Liver (tissue), 9 donors: ENCODE measurements around the gene ZNF22. TPM values are rescaled to one million over a fixed set of nuclear protein-coding genes. Genes with fewer than 3 reads are reported as not detected.

ENCODE experiments used
- DNase-seq: peaks from one replicate; pipeline ENCODE4 v3.0.0-alpha.2; 2017; ENCODE audit warnings: low spot score
- H3K27ac ChIP-seq, 2 donors: one replicate each; pipeline ENCODE4 v1.7.0; 2013; ENCODE audit warnings: inconsistent platforms in 2 of 2, low read length in 2 of 2, control low read depth in 1 of 2, low read depth in 1 of 2, mild to moderate bottlenecking in 1 of 2
- H3K27me3 ChIP-seq, 4 donors: one replicate each; pipeline versions ENCODE4 v1.6.1 to v1.7.0; 2013; ENCODE audit warnings: low read length in 3 of 4, inconsistent platforms in 1 of 4, mild to moderate bottlenecking in 1 of 4, moderate library complexity in 1 of 4; ENCODE audit not compliant: control insufficient read depth in 4 of 4, insufficient read depth in 4 of 4
- H3K36me3 ChIP-seq, 4 donors: one replicate each; pipeline versions ENCODE4 v1.6.1 to v1.7.0; 2013; ENCODE audit warnings: low read length in 3 of 4, mild to moderate bottlenecking in 3 of 4, low read depth in 1 of 4, moderate library complexity in 1 of 4; ENCODE audit not compliant: control insufficient read depth in 4 of 4, insufficient read depth in 3 of 4
- H3K4me1 ChIP-seq, 4 donors: one replicate each; pipeline versions ENCODE4 v1.6.1 to v1.7.0; 2013; ENCODE audit warnings: low read length in 3 of 4, mild to moderate bottlenecking in 3 of 4, moderate library complexity in 1 of 4; ENCODE audit not compliant: control insufficient read depth in 4 of 4, insufficient read depth in 4 of 4
- H3K4me3 ChIP-seq, 3 donors: one replicate each; pipeline versions ENCODE4 v1.6.1 to v1.7.0; 2013; ENCODE audit warnings: low read length in 3 of 3, control low read depth in 1 of 3, low read depth in 1 of 3, mild to moderate bottlenecking in 1 of 3
- H3K9ac ChIP-seq, 2 donors: one replicate each; pipeline ENCODE4 v1.7.0; 2013; ENCODE audit warnings: low read length in 2 of 2, mild to moderate bottlenecking in 2 of 2, moderate library complexity in 2 of 2, control low read depth in 1 of 2, low read depth in 1 of 2
- H3K9me3 ChIP-seq, 4 donors: one replicate each; pipeline versions ENCODE4 v1.6.1 to v1.7.0; 2013; ENCODE audit warnings: low read length in 3 of 4; ENCODE audit not compliant: control insufficient read depth in 4 of 4
- FOXA1 ChIP-seq: IDR thresholded peaks from 2 replicates; pipeline ENCODE4 v1.6.1; 2016; ENCODE audit warnings: antibody characterized with exemption
- GABPA ChIP-seq, 2 donors: IDR thresholded peaks in 1 of 2; conservative IDR thresholded peaks in 1 of 2; 2 replicates each; pipeline ENCODE4 v1.6.1; 2016; ENCODE audit warnings: antibody characterized with exemption in 2 of 2, mild to moderate bottlenecking in 1 of 2, moderate library complexity in 1 of 2
- HNF4G ChIP-seq: IDR thresholded peaks from 2 replicates; pipeline ENCODE4 v1.6.1; 2016; ENCODE audit warnings: antibody characterized with exemption
- JUND ChIP-seq, 2 donors: IDR thresholded peaks; 2 replicates each; pipeline ENCODE4 v1.6.1; 2016; ENCODE audit warnings: antibody characterized with exemption in 2 of 2
- NR2F2 ChIP-seq: IDR thresholded peaks from 2 replicates; pipeline ENCODE4 v1.6.1; 2016; ENCODE audit warnings: antibody characterized with exemption
- RAD21 ChIP-seq, 2 donors: IDR thresholded peaks; 2 replicates each; pipeline ENCODE4 v1.6.1; 2016; ENCODE audit warnings: antibody characterized with exemption in 2 of 2, mild to moderate bottlenecking in 2 of 2
- RXRA ChIP-seq, 2 donors: IDR thresholded peaks; 2 replicates each; pipeline ENCODE4 v1.6.1; 2017 to 2018; ENCODE audit warnings: antibody characterized with exemption in 2 of 2, mild to moderate bottlenecking in 1 of 2
- SP1 ChIP-seq: IDR thresholded peaks from 2 replicates; pipeline ENCODE4 v1.6.1; 2018; ENCODE audit warnings: antibody characterized with exemption, mild to moderate bottlenecking
- TAF1 ChIP-seq: conservative IDR thresholded peaks from 2 replicates; pipeline ENCODE4 v1.6.1; 2016; ENCODE audit warnings: antibody characterized with exemption, mild to moderate bottlenecking
- WGBS: extraction: QIAGEN DNeasy Blood & Tissue Kit; methylation state at CpG from one replicate; pipeline ENCODE4 v1.1.7; 2013; 5-methylcytosine and 5-hydroxymethylcytosine counted together
- polyA plus RNA-seq, 2 donors: library from polyadenylated mRNA; stranded (reverse) in 1 of 2; unstranded in 1 of 2; fragments of 200-250 nt in 1 of 2; fragments of >200 nt in 1 of 2; fragmentation: Nextera tagmentation in 1 of 2; extraction: Ambion mirVana in 1 of 2; gene quantifications; one replicate each; pipeline versions ENCODE4 v1.2.1 to v1.2.3, GENCODE V29; 2013 to 2015
- total RNA-seq, 2 donors: library from RNA; depleted of rRNA; stranded (reverse); fragments of >200 nt; gene quantifications; one replicate each; pipeline ENCODE4 v1.2.3, GENCODE V29; 2014
- TF ChIP-seq, protein P1 (sequence below): IDR thresholded peaks from 2 replicates; pipeline ENCODE4 v1.6.1; 2016; ENCODE audit warnings: antibody characterized with exemption, mild to moderate bottlenecking
- TF ChIP-seq, protein P2 (sequence below): IDR thresholded peaks from 2 replicates; pipeline ENCODE4 v1.6.1; 2016; ENCODE audit warnings: antibody characterized with exemption
- TF ChIP-seq, protein P3 (sequence below): IDR thresholded peaks from 2 replicates; pipeline ENCODE4 v1.6.1; 2016; ENCODE audit warnings: antibody characterized with exemption
- TF ChIP-seq, protein P4 (sequence below): fragments of 150-350 bp; IDR thresholded peaks from 2 replicates; pipeline ENCODE4 v1.5.1; 2017; ENCODE audit warnings: improper control_type of control experiment, low read depth, low read length; ENCODE audit not compliant: missing input control
- donor health status: healthy.
- donor health status: healthy.
- donor health status: healthy.
- donor health status: healthy.
- donor health status: healthy.

Gene ZNF22
- total and polyA plus RNA-seq, 4 donors = 10.3 to 22.6 (median 20.3) TPM

DNA sequence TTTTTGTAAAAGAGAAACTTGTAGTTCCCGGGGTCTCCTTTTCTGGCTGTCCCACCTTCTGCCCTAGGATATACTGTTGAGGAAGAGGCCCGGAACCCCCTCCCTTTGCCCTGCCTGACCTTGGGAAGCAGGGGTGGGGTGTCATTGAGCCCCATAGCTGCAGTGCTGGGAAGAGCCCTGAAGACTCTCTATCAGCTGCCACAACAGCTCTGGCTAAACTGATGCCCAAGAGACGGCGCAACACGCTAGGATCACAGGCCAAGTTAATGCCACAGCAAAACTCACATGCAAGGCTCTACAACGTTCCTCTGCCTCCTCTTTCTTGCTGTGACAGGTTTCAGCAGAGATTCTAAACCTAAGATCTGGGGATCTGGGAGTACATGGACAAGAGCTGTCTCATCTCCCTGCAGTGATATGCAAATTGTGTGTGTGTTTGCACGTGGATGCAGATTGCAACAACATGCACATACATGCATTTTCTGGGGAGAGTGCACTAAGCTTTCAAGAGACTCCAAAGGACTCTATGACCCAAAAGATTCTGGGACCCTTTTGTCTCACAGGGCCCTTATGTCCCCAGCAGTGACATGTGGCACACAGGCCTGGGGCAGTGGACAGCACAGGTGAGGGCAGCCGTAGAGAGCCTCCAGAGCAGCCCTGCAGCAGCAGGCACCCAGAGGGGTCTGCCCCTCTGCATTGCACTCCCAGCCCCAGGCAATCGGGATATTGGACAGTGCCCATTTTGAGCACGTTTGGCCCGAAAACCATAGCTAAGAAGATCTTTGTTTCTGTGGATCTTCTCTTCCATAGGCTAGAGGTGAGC, 38.6 kb upstream of the ZNF22 start:
- Histone ChIP-seq H3K36me3 (no peaks in the 10 kb centered on the region), H3K27me3 (no peaks in the 10 kb centered on the region), H3K9ac (no peak overlapping the region), H3K27ac (no peak overlapping the region), H3K9me3 (no peaks in the 10 kb centered on the region), H3K4me1 (peaks cover 12 to 45% (median 19%) of the 10 kb centered on the region in 4 donors), H3K4me3 (no peak overlapping the region)
- DNase-seq = peak; percentile 22
- TF ChIP-seq, protein P1, sequence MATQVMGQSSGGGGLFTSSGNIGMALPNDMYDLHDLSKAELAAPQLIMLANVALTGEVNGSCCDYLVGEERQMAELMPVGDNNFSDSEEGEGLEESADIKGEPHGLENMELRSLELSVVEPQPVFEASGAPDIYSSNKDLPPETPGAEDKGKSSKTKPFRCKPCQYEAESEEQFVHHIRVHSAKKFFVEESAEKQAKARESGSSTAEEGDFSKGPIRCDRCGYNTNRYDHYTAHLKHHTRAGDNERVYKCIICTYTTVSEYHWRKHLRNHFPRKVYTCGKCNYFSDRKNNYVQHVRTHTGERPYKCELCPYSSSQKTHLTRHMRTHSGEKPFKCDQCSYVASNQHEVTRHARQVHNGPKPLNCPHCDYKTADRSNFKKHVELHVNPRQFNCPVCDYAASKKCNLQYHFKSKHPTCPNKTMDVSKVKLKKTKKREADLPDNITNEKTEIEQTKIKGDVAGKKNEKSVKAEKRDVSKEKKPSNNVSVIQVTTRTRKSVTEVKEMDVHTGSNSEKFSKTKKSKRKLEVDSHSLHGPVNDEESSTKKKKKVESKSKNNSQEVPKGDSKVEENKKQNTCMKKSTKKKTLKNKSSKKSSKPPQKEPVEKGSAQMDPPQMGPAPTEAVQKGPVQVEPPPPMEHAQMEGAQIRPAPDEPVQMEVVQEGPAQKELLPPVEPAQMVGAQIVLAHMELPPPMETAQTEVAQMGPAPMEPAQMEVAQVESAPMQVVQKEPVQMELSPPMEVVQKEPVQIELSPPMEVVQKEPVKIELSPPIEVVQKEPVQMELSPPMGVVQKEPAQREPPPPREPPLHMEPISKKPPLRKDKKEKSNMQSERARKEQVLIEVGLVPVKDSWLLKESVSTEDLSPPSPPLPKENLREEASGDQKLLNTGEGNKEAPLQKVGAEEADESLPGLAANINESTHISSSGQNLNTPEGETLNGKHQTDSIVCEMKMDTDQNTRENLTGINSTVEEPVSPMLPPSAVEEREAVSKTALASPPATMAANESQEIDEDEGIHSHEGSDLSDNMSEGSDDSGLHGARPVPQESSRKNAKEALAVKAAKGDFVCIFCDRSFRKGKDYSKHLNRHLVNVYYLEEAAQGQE = no peak
- TF ChIP-seq NR2F2 (no peak), RXRA (IDR thresholded peaks at IDR 0.05) (no peak), JUND (IDR thresholded peaks at IDR 0.05) (no peak), FOXA1 (no peak), SP1 (no peak), RAD21 (IDR thresholded peaks at IDR 0.05) (no peak), GABPA (IDR thresholded peaks at IDR 0.05 in 1 of 2, conservative IDR thresholded peaks at IDR 0.05 in 1 of 2) (no peak), HNF4G (no peak)
- 88% methylated on average over 11 of the region's 11 CpGs for WGBS

DNA sequence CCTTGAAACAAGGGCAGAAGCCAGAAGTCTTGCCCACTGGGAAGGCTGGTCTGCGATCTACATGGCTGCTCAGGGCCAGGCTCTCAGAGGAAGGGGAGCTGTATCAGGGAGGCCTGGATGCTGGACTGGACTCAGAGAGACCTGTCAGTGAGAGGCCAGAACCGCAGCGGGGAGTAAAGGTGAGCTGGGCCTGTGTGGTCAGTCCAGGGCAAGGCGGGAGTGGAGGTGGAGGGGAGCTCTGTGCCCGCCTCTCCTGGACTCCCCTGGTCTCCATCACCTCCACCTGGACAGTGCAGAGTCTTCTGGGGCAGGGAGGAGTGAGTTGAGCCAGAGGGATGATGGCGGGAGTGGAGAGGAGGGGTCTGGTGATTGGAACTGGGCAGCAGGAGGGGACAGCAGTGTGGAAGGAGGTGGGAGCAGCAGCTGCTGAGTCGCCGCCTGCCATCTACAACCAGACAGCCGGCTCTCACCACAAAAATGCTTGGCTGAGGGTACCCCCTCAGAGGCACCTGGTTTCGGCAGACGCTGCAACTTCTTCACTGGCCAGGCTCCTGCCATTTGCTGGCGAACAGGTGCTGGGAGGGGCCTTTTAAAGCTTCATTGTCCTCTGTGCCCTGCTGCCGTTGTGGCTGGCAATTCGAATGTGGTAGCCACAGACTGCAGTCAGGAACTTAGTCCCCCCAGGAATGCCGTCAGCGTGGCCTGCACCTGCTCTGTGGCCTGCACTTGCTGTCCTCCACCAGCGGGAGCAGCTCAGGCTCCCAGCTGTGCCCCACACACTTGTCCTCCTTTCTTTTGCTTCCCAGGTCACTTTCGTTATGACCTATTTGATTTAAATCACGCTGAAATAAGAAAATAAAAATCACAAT, 37.6 kb upstream of the ZNF22 start:
- Histone ChIP-seq H3K36me3 (no peaks in the 10 kb centered on the region), H3K9me3 (no peaks in the 10 kb centered on the region), H3K9ac (no peak overlapping the region), H3K4me3 (no peak overlapping the region), H3K4me1 (peaks cover 13 to 44% (median 21%) of the 10 kb centered on the region in 4 donors), H3K27me3 (no peaks in the 10 kb centered on the region), H3K27ac (peak overlapping the region in 1 of 2 donors; percentile 21)
- TF ChIP-seq HNF4G (no peak), TAF1 (no peak), GABPA (IDR thresholded peaks at IDR 0.05 in 1 of 2, conservative IDR thresholded peaks at IDR 0.05 in 1 of 2) (no peak), SP1 (no peak), RAD21 (IDR thresholded peaks at IDR 0.05) (peak in 1 of 2 donors; percentile 38)
- TF ChIP-seq, protein P2, sequence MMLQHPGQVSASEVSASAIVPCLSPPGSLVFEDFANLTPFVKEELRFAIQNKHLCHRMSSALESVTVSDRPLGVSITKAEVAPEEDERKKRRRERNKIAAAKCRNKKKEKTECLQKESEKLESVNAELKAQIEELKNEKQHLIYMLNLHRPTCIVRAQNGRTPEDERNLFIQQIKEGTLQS = no peak
- TF ChIP-seq, protein P3, sequence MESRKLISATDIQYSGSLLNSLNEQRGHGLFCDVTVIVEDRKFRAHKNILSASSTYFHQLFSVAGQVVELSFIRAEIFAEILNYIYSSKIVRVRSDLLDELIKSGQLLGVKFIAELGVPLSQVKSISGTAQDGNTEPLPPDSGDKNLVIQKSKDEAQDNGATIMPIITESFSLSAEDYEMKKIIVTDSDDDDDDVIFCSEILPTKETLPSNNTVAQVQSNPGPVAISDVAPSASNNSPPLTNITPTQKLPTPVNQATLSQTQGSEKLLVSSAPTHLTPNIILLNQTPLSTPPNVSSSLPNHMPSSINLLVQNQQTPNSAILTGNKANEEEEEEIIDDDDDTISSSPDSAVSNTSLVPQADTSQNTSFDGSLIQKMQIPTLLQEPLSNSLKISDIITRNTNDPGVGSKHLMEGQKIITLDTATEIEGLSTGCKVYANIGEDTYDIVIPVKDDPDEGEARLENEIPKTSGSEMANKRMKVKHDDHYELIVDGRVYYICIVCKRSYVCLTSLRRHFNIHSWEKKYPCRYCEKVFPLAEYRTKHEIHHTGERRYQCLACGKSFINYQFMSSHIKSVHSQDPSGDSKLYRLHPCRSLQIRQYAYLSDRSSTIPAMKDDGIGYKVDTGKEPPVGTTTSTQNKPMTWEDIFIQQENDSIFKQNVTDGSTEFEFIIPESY = no peak
- TF ChIP-seq, protein P4, sequence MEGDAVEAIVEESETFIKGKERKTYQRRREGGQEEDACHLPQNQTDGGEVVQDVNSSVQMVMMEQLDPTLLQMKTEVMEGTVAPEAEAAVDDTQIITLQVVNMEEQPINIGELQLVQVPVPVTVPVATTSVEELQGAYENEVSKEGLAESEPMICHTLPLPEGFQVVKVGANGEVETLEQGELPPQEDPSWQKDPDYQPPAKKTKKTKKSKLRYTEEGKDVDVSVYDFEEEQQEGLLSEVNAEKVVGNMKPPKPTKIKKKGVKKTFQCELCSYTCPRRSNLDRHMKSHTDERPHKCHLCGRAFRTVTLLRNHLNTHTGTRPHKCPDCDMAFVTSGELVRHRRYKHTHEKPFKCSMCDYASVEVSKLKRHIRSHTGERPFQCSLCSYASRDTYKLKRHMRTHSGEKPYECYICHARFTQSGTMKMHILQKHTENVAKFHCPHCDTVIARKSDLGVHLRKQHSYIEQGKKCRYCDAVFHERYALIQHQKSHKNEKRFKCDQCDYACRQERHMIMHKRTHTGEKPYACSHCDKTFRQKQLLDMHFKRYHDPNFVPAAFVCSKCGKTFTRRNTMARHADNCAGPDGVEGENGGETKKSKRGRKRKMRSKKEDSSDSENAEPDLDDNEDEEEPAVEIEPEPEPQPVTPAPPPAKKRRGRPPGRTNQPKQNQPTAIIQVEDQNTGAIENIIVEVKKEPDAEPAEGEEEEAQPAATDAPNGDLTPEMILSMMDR = peak; percentile 31
- peak; percentile 27 for DNase-seq
- 82% methylated on average over 19 of the region's 19 CpGs for WGBS
